Limb (tissue), 2 donors: ENCODE data around the gene SLC10A1.
"Not testable (repeated sequence)": the region's sequence is repeated elsewhere in the genome, so short reads cannot be mapped to it uniquely, and the experiment has no call there.

ENCODE experiments used
- DNase-seq, 2 donors: peaks; one replicate each; pipeline ENCODE4 v3.0.0-alpha.2; 2016; ENCODE audit errors: extremely low spot score in 2 of 2

SLC10A1 gene

GRCh38 chr14:69796797-69797500 lies at the start of gene SLC10A1:
TSS of gene SLC10A1 (minus strand) at chr14:69797241. CDS start at chr14:69797155, 86 bp downstream.
- no peak for DNase-seq

GRCh38 chr14:69845787-69846186 lies 48.7 kb upstream of the SLC10A1 start:
- DNase-seq = no peak

DNA sequence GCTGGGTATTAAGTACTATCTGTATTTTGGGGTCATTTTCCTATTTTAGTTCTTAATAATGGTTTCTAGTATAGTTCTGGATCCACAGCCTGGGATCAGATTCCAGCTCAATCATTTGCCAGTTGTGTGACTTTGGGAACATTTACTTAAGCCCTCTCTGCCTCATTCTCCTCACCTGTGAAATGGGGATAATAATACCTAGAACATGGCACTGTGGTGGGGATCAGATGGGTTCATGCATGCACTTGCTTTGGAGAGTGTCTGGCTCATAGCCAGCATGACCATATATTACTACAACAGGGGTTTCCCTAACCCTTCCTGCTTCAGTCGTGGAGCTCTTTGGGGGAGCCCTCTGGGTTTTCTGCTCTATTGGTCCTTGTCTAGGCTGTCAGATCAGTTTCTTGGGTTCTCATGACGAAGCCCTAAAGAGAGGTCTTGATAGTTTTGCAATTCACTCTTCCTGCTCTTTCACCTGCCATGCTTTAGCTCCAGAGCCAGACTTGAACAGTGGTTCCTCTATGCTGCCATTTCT lies 48.1 kb upstream of the SLC10A1 start:
- no peak for DNase-seq

DNA sequence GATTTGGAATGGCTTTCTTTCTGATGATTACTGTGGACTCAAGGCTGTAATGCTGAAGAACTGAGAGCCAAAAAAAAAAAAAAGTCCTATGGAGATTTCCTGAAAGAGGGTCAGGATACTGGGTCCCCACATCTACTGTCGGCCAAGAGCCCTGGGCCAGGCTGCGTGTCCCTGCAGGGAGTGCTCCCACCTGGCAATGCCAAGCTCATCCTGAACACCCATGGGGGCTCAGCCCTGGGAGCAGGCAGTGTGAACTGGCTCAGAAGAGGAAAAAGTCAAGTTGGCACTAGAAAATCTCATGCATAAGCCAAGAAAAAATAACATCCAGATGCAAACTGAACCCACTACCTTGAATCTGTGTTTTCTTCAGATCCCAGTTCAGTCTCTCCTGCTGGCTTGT lies 47.1 kb upstream of the SLC10A1 start:
- no peak for DNase-seq

GRCh38 chr14:69842686-69843420 lies 45.8 kb upstream of the SLC10A1 start:
- no peak for DNase-seq

- no peak for DNase-seq
These were observed 44.6 kb upstream of the SLC10A1 start for GRCh38 chr14:69841656-69842055.

GRCh38 chr14:69839661-69840060 lies 42.6 kb upstream of the SLC10A1 start:
- DNase-seq = no peak

DNA sequence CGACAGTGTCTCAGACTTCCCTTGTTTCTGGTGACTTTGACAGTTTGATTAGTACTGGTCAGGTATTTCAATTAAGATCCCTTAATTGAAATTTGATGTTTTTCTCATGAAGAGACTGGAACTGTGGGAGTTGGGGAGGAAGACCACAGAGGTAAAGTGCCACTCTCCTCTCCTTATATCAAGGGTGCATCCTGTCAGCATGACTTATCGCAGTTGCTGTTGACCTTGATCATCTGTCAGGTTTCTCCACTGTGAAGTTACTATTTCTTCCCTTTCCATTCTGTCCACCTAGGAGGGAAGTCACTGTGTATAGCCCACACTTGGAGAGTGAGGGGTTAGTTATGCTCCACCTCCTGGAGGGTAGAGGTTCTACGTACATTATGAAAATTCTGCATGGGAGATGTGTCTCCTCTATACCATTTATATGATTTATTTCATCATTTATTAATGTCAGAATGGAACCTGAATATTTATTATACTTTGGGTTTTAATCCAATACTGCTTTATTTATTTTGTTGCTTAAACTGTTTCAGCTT lies 41.9 kb upstream of the SLC10A1 start:
- DNase-seq = no peak

DNA sequence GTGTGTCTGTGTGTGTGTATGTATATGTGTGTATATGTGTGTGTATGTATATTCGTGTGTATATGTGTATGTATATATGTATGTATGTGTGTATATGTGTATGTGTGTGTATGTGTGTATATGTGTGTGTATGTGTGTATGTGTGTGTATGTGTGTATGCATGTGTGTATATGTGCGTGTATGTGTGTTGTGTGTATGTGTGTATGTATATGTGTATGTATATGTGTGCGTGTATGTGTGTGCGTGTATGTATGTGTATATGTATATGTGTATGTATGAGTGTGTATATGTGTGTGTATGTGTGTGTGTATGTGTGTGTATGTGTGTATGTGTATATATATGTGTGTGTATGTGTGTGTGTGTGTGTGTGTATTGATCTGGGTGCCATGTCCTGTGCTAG lies 31.8 kb upstream of the SLC10A1 start:
- DNase-seq = no peak

DNA sequence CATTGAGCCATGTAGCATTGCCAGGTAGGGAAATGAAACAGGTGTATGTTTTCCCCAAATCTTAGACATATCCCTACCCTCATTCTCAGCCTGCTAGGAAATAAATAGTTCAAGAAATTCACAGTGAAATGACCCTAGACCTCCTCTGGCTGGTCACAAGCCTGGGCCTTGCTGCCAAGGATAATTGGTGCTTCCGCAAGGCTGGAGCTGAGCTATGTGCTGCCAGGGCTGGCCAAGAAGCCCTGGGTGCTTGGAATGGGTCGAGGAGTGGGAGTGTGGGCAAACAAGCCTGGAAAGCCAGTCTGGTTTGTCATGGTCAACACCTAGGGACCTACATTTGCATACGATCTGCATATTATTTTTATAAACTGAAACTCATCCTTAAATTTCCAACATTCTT lies 31.3 kb upstream of the SLC10A1 start:
- DNase-seq = no peak

DNA sequence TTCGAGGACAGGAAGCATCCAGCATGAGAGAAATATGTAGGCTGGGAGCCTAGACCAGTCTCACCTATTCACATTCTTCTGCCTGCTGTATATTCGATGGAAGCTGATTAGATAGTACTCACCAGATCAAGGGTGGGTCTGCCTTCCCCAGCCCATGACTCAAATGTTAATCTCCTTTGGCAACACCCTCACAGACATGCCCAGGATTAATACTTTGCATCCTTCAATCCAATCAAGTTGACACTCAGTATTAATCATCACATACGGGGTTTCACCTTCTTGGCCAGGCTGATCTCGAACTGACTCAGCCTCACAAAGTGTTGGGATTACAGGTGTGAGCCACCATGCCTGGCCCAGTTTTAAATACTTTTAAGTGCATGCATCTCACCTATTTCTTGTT lies 30.5 kb upstream of the SLC10A1 start:
- DNase-seq = no peak

DNA sequence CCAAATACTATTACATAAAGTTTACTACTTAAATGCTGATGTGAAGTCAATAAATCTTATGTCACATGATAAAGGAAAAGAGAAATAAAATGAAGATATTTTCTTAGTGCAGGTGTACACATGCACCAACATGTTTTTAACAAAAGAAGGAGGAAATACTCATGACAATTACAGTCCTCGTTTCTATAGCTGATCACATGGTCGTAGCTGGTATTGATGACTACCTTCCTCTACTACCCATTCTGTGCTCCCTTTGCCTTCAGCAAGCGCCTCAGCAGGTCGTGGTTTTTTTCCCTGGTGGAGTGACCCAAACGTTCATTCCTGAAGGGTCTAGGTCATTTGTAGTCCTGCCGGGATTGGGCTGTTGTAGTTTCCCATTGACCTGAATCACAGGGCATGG lies 25.4 kb upstream of the SLC10A1 start:
- DNase-seq = no peak

DNA sequence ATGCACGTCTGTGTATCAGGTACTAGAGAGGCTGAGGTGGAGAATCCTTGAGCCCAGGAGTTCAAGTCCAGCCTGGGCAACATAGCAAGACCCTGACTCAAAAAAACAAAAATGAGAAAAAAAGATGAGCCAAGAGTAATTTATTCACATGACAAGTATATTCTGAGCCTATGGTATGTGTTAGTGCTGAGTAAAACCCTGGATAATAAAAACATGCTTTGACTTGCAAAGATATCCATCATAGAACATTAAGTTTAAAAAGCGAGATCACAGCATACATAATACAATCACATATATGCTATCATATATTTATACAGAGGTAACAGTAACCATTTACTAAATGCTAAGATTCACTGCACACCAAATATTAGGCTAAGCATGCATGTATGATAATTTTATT lies 23.9 kb upstream of the SLC10A1 start:
- DNase-seq = no peak

GRCh38 chr14:69819607-69820006 lies 22.6 kb upstream of the SLC10A1 start:
- DNase-seq = no peak

- DNase-seq = peak; percentile 48 to 71
These were observed 21.7 kb upstream of the SLC10A1 start for GRCh38 chr14:69818758-69819191.

GRCh38 chr14:69816216-69816615 lies 19.2 kb upstream of the SLC10A1 start:
- no peak for DNase-seq

DNA sequence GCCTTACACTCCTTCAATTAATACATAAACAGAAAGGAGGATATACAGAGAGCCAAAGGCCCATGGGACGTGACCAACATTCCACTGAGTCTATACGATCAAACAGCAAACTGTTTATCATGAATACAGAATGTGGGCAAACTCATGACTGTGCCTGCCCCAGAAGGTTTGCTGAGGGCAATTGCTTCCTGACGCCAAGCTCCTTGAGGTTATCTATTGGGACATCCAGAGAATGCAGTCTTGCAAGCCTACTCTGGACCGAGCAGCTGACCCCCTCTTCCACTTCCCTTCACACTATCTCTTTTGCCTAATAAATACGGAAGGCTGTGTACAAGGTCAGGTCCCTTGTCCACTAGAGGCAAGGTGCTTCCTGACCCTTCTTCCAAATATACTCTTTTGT lies 18.5 kb upstream of the SLC10A1 start:
- DNase-seq = no peak

GRCh38 chr14:69814397-69814796 lies 17.4 kb upstream of the SLC10A1 start:
- no peak for DNase-seq

DNA sequence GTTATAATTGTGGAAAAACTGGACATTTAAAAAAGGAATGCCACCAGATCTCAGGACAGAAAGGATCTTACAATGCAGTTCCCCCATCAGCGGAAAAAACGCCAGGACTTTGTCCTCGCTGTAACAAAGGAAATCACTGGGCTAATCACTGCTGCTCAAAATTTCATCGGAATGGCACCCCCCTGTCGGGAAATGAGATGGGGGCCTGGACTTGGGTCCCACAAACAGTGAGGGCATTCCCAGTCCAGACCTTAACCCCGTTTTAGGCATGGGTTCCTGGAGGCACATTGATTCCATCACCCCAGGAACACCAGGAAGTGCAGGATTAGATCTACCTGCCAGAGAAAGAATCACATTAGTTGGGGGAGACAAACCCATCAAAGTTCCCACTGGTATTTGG lies 16.3 kb upstream of the SLC10A1 start:
- not testable (repeated sequence) for DNase-seq

DNA sequence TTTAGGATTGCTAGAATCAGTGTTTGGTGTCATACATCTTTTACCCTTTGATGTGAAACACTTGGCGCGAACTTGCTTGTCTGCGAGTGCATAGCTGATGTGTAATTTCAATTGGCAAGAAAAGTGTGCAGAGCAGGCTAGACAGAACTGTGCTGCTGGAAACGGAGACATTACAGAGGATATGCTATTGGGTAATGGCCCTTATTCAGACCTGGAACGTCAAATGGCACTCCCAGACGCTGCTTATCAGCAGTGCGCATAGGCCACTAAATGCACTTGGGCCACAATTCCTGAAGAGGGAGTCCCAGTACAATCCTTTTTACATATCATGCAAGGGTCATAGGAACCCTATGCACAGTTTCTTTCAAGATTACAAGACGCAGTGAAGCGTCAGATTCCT lies 15.7 kb upstream of the SLC10A1 start:
- DNase-seq = no peak

DNA sequence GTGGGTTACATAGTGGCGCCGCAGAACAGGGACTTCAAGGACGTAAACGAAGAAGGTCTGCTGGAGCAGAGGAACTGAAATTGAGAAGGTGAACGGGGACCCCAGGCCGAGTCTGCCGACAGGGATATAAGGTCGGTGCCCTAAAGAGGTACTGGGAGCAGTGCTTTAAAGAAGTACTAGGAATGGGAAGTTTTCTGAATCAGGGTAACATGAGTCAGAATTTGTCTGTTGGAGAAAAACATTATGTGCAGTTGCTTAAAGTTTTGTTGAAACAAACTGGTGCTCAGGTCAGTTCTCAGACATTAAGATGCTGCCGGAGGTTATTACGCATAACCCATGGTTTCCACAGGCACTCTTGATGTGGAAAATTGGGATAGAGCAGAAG lies 14.8 kb upstream of the SLC10A1 start:
- no peak for DNase-seq

GRCh38 chr14:69811227-69811867 lies 14.3 kb upstream of the SLC10A1 start:
- DNase-seq = no peak
